GM12878 (cell line): ENCODE results near the gene FSTL4. TPM values are rescaled to one million over a fixed set of nuclear protein-coding genes. Genes with fewer than 3 reads are reported as not detected.

Experiments
- ATAC-seq: fragments of 200-7000 bp; cut with Tn5 transposase; 3 replicates; pipeline ENCODE4 v1.9.1; 2020; ENCODE audit warnings: mild to moderate bottlenecking, moderate library complexity
- BruUV-seq: library from RNA; stranded (reverse); fragments of 400-500 nt; replicated peaks from 2 replicates; lab custom pipeline; 2021; lab: Mats Ljungman, UMichigan
- CTCF ChIA-PET: fragments of 300-600 bp; sonication (Branson Sonifier 250); formaldehyde crosslinking; extraction: SDS; loops from one replicate; lab custom pipeline; 2021; ENCODE audit warnings: inconsistent platforms; lab: Yijun Ruan, JAX
- POLR2A ChIA-PET: fragments of 350-600 bp; formaldehyde crosslinking; extraction: SDS; loops from one replicate; lab custom pipeline; 2021; ENCODE audit warnings: inconsistent platforms; lab: Charles Lee
- RAD21 ChIA-PET: fragments of 300-600 bp; sonication (Branson Sonifier 250); formaldehyde crosslinking; loops from one replicate; lab custom pipeline; 2023; ENCODE audit warnings: antibody characterized with exemption; ENCODE audit not compliant: unreplicated experiment; lab: Charles Lee
- SMC1A ChIA-PET: fragments of 300-600 bp; sonication (Branson Sonifier 250); formaldehyde crosslinking; loops from one replicate; lab custom pipeline; 2023; ENCODE audit not compliant: unreplicated experiment, uncharacterized antibody; lab: Charles Lee
- DNase-seq: peaks from one replicate; pipeline ENCODE4 v3.0.0-alpha.2; 2011; ENCODE audit warnings: low read depth, low spot score
- FAIRE-seq: peaks from 3 replicates; lab custom pipeline; 2011; peaks lifted over from hg19 to GRCh38; lab: Jason Lieb, UNC
- H2AFZ ChIP-seq: 2 replicates; pipeline ENCODE4 v1.6.0; 2011; ENCODE audit warnings: low read depth, low read length, control low read depth; ENCODE audit not compliant: control insufficient read depth
- H3K27ac ChIP-seq: 2 replicates; pipeline ENCODE4 v1.5.1; 2011; ENCODE audit warnings: control low read depth; ENCODE audit not compliant: control insufficient read depth, insufficient read depth
- H3K27me3 ChIP-seq, 2 experiments: replicated peaks in 1 of 2; 2 replicates each; pipeline versions ENCODE4 v1.6.0 to v1.6.1; 2011; ENCODE audit warnings: low read length in 1 of 2; ENCODE audit not compliant: control insufficient read depth in 2 of 2, insufficient read depth in 2 of 2
- H3K36me3 ChIP-seq, 2 experiments: 2 replicates each; pipeline ENCODE4 v1.5.1; 2011; ENCODE audit warnings: low read length in 1 of 2; ENCODE audit not compliant: control insufficient read depth in 2 of 2, insufficient read depth in 2 of 2
- H3K4me1 ChIP-seq: 2 replicates; pipeline ENCODE4 v1.6.1; 2011; ENCODE audit warnings: mild to moderate bottlenecking, low read length, moderate library complexity, mixed read lengths; ENCODE audit not compliant: control insufficient read depth, insufficient read depth
- H3K4me2 ChIP-seq: 2 replicates; pipeline ENCODE4 v1.6.0; 2011; ENCODE audit warnings: control low read depth; ENCODE audit not compliant: control insufficient read depth, insufficient read depth
- H3K4me3 ChIP-seq: fragments of 200-600 bp; sonication (generic); 2 replicates; pipeline ENCODE4 v1.5.1; 2016
- H3K79me2 ChIP-seq: 2 replicates; pipeline ENCODE4 v1.6.0; 2011; ENCODE audit warnings: low read length; ENCODE audit not compliant: control insufficient read depth, insufficient read depth
- H3K9ac ChIP-seq: 2 replicates; pipeline ENCODE4 v1.8.0; 2011; ENCODE audit warnings: low read length, control low read depth, mixed read lengths; ENCODE audit not compliant: control insufficient read depth, insufficient read depth
- H3K9me3 ChIP-seq: replicated peaks from 3 replicates; pipeline ENCODE4 v1.5.1; 2011; ENCODE audit warnings: mild to moderate bottlenecking, low read length; ENCODE audit not compliant: control insufficient read depth, insufficient read depth
- H4K20me1 ChIP-seq: 2 replicates; pipeline ENCODE4 v1.6.0; 2011; ENCODE audit not compliant: control insufficient read depth, insufficient read depth
- CBX3 ChIP-seq: fragments of 200-600 bp; sonication (generic); IDR thresholded peaks from 2 replicates; pipeline ENCODE4 v1.6.1; 2016; ENCODE audit warnings: low read depth, borderline replicate concordance
- CEBPB ChIP-seq, 2 experiments: fragments of 150-350 bp in 1 of 2; IDR thresholded peaks; 2 replicates each; pipeline ENCODE4 v1.6.1; 2012 to 2014; ENCODE audit warnings: low read depth in 2 of 2, low read length in 2 of 2, borderline replicate concordance in 1 of 2, inconsistent platforms in 1 of 2
- CHD2 ChIP-seq: IDR thresholded peaks from 2 replicates; pipeline ENCODE4 v1.6.1; 2011; ENCODE audit warnings: low read depth, low read length, improper control_type of control experiment, borderline replicate concordance
- FOS ChIP-seq: IDR thresholded peaks from 3 replicates; pipeline ENCODE4 v1.6.1; 2011; ENCODE audit warnings: borderline replicate concordance; ENCODE audit not compliant: insufficient read length; ENCODE audit errors: extremely low read depth
- HDGF ChIP-seq: fragments of 450-650 bp; IDR thresholded peaks from 2 replicates; pipeline ENCODE4 v1.6.1; 2016; ENCODE audit warnings: antibody characterized with exemption
- MTA2 ChIP-seq: fragments of 450-650 bp; IDR thresholded peaks from 2 replicates; pipeline ENCODE4 v1.6.1; 2016; ENCODE audit warnings: low read depth, mild to moderate bottlenecking, moderate library complexity
- PAX8 ChIP-seq: fragments of 450-650 bp; IDR thresholded peaks from 2 replicates; pipeline ENCODE4 v1.6.1; 2017; ENCODE audit warnings: mild to moderate bottlenecking, moderate library complexity
- POLR2AphosphoS2 ChIP-seq: IDR thresholded peaks from 2 replicates; pipeline ENCODE4 v1.6.1; 2011; ENCODE audit warnings: low read depth, mild to moderate bottlenecking, low read length, improper control_type of control experiment, moderate library complexity
- POLR2AphosphoS5 ChIP-seq: IDR thresholded peaks from 2 replicates; pipeline ENCODE4 v1.6.1; 2011; ENCODE audit warnings: mild to moderate bottlenecking, low read length, inconsistent platforms
- RCOR1 ChIP-seq: conservative IDR thresholded peaks from 2 replicates; pipeline ENCODE4 v1.6.1; 2012; ENCODE audit warnings: low read depth, low read length, improper control_type of control experiment
- SREBF2 ChIP-seq: IDR thresholded peaks from 2 replicates; pipeline ENCODE4 v1.6.1; 2012; ENCODE audit warnings: mild to moderate bottlenecking, low read length
- SRF ChIP-seq, 2 experiments: IDR thresholded peaks; 2 replicates each; pipeline ENCODE4 v1.6.1; 2011; ENCODE audit warnings: low read depth in 2 of 2, low read length in 2 of 2, mild to moderate bottlenecking in 1 of 2, moderate library complexity in 1 of 2
- SUZ12 ChIP-seq: fragments of 200-600 bp; sonication (generic); IDR thresholded peaks from one replicate; pipeline ENCODE4 v1.6.1; 2018; ENCODE audit warnings: antibody characterized with exemption, mild to moderate bottlenecking; ENCODE audit not compliant: unreplicated experiment
- YY1 ChIP-seq: IDR thresholded peaks from 2 replicates; pipeline ENCODE4 v1.6.1; 2011; ENCODE audit warnings: low read depth, mild to moderate bottlenecking, low read length
- ZBED1 ChIP-seq: IDR thresholded peaks from 2 replicates; pipeline ENCODE4 v1.6.1; 2016; ENCODE audit warnings: borderline replicate concordance
- WGBS: methylation state at CpG from one replicate; pipeline ENCODE4 v1.1.6; 2016; ENCODE audit warnings: low lambda C conversion rate; ENCODE audit not compliant: insufficient replicate concordance, insufficient coverage; ENCODE audit errors: missing lambda C conversion rate; 5-methylcytosine and 5-hydroxymethylcytosine counted together
- in situ Hi-C: fragments of 300-500 bp; cut with MboI; formaldehyde crosslinking; loops from 9 replicates; pipeline ENCODE4 v1.14.3; 2018; ENCODE audit warnings: mixed read lengths
- intact Hi-C: fragments of 100-400 bp; cut with micrococcal nuclease; formaldehyde crosslinking; loops from one replicate; pipeline ENCODE4 v1.14.2; 2022; ENCODE audit not compliant: unreplicated experiment
- polyA plus RNA-seq, 11 experiments: library from polyadenylated mRNA; depleted of rRNA in 4 of 11; unstranded in 6 of 11; stranded (reverse) in 5 of 11; fragments of >200 nt; fragmentation: Nextera tagmentation in 4 of 11; fragmentation: Illumina TruSeq in 1 of 11; extraction: Ambion mirVana in 4 of 11; extraction: Trizol in 1 of 11; gene quantifications; 1 replicate in 1 of 11; 2 replicates in 10 of 11; pipeline versions ENCODE4 v1.2.1 to v1.2.3, GENCODE V29; 2011 to 2016; ENCODE audit warnings: inconsistent platforms in 2 of 11, missing spikeins in 2 of 11, low read depth in 1 of 11
- total RNA-seq, 4 experiments: library from RNA; depleted of rRNA in 3 of 4; stranded (reverse); fragments of >200 nt in 3 of 4; fragmentation: Illumina TruSeq in 1 of 4; extraction: Trizol in 1 of 4; gene quantifications; 2 replicates each; pipeline versions ENCODE4 v1.2.1 to v1.2.3, GENCODE V29; 2013 to 2021
- TF ChIP-seq, protein P1 (sequence below): fragments of 450-650 bp; IDR thresholded peaks from 2 replicates; pipeline ENCODE4 v1.6.1; 2017; ENCODE audit warnings: mild to moderate bottlenecking, low read depth, inconsistent platforms; ENCODE audit not compliant: poor library complexity, severe bottlenecking
- TF ChIP-seq, protein P2 (sequence below): IDR thresholded peaks from 2 replicates; pipeline ENCODE4 v1.6.1; 2011; ENCODE audit warnings: borderline replicate concordance, low read depth, mild to moderate bottlenecking, moderate library complexity, low read length; ENCODE audit not compliant: insufficient read depth, poor library complexity, severe bottlenecking
- TF ChIP-seq, protein P3 (sequence below): fragments of 450-650 bp; IDR thresholded peaks from 2 replicates; pipeline ENCODE4 v1.6.1; 2018; ENCODE audit warnings: borderline replicate concordance, mild to moderate bottlenecking; ENCODE audit not compliant: partially characterized antibody

Gene FSTL4
- total and polyA plus RNA-seq, 10 of the 15 experiments (the other 5 are each of a cell fraction or from before 2014, with no cell fraction given): 0.01 to 0.79 (median 0.21) TPM; not detected in 6

DNA sequence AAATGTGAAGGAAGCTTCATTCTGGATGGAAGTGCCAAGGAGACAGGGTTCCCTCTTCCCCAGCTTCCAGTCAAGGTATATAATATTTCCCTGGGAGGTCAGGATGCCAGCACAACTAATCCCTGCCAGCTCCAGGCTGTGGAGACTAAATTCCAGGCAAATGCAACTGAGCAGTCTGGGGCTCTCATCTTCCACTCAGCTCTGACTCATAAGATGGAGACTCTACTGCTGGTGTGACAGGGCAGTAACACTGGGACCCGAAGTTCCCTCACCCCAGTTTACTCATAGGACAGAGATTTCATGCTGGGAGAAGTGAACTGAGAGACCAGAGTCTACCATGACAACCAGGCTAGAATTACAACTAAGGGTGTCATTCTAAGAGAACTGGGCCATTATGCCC is 235.4 kb downstream of the FSTL4 start (continued):
- TF ChIP-seq SREBF2 (no peak), FOS (no peak), SRF (IDR thresholded peaks at IDR 0.05; ENCODE audit: low read depth in 2 of 2, low read length in 2 of 2) (no peak), PAX8 (no peak), HDGF (no peak), CEBPB (IDR thresholded peaks at IDR 0.05; ENCODE audit: borderline replicate concordance in 1 of 2, low read depth in 2 of 2, low read length in 2 of 2) (no peak), POLR2AphosphoS2 (no peak), SUZ12 (no peak), MTA2 (no peak), RCOR1 (no peak)
- TF ChIP-seq, protein P1, sequence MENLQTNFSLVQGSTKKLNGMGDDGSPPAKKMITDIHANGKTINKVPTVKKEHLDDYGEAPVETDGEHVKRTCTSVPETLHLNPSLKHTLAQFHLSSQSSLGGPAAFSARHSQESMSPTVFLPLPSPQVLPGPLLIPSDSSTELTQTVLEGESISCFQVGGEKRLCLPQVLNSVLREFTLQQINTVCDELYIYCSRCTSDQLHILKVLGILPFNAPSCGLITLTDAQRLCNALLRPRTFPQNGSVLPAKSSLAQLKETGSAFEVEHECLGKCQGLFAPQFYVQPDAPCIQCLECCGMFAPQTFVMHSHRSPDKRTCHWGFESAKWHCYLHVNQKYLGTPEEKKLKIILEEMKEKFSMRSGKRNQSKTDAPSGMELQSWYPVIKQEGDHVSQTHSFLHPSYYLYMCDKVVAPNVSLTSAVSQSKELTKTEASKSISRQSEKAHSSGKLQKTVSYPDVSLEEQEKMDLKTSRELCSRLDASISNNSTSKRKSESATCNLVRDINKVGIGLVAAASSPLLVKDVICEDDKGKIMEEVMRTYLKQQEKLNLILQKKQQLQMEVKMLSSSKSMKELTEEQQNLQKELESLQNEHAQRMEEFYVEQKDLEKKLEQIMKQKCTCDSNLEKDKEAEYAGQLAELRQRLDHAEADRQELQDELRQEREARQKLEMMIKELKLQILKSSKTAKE: no peak

DNA sequence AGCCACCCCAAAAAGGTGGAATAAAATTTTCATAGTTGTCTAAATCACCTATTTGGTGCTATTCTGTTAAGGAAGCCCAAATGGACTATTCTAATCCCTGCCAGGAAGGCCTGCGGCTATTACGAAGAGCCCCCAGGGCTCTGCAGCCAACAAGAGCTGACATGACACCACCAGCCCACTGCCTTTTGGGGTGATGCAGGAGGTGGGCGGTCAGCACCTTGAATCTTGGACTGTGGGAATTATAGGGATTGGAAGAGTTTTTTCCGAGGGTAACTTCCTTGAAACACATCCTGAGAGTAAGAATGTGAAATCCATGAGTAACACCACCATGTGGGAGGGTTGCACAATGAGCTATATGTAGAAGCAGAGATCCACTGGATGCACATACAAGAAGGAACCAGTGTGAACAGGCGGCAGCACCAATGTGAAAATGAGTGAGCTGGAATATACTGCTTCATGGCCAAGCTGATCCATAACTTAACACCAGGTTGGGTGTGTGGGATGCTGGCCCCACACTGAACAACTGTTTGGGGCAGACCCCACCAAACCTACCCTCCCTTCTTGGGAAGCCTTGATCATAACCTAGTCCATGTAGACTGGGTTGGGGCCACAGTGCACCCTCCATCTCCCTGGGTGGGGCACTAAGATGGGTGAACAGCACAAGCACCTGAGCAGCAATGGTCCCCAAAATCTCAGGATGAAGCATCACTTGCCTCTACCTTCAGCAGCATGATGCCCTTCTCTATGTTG is 239.0 kb downstream of the FSTL4 start:
- ChIA-PET CTCF (no interaction called here), POLR2A (no interaction called here), SMC1A (no interaction called here), RAD21 (no interaction called here)
- Histone ChIP-seq H2AFZ (no peak overlapping the region), H3K9me3 (peaks cover 9% of the 10 kb centered on the region; the same call in 2 of the 3 replicates), H3K4me1 (no peaks in the 10 kb centered on the region), H3K4me2 (no peak overlapping the region), H4K20me1 (no peaks in the 10 kb centered on the region), H3K27me3 (no peaks in the 10 kb centered on the region; a peak in 1 of 4 replicates), H3K36me3 (no peaks in the 10 kb centered on the region), H3K9ac (no peak overlapping the region), H3K4me3 (no peak overlapping the region), H3K79me2 (no peaks in the 10 kb centered on the region), H3K27ac (no peak overlapping the region)
- ATAC-seq: no peak
- intact Hi-C loops (no loop called here), in situ Hi-C loops (no loop called here)
- 68% methylated on average over 5 of the region's 5 CpGs for WGBS
- no peak for DNase-seq
- no TSS peak for BruUV-seq
- no peak for FAIRE-seq
- no peak for TF ChIP-seq CBX3
- no peak for TF ChIP-seq YY1
- TF ChIP-seq, protein P2, sequence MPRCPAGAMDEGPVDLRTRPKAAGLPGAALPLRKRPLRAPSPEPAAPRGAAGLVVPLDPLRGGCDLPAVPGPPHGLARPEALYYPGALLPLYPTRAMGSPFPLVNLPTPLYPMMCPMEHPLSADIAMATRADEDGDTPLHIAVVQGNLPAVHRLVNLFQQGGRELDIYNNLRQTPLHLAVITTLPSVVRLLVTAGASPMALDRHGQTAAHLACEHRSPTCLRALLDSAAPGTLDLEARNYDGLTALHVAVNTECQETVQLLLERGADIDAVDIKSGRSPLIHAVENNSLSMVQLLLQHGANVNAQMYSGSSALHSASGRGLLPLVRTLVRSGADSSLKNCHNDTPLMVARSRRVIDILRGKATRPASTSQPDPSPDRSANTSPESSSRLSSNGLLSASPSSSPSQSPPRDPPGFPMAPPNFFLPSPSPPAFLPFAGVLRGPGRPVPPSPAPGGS: no peak
- TF ChIP-seq ZBED1: no peak
- no peak for TF ChIP-seq CHD2
- no peak for TF ChIP-seq POLR2AphosphoS5
- TF ChIP-seq, protein P3, sequence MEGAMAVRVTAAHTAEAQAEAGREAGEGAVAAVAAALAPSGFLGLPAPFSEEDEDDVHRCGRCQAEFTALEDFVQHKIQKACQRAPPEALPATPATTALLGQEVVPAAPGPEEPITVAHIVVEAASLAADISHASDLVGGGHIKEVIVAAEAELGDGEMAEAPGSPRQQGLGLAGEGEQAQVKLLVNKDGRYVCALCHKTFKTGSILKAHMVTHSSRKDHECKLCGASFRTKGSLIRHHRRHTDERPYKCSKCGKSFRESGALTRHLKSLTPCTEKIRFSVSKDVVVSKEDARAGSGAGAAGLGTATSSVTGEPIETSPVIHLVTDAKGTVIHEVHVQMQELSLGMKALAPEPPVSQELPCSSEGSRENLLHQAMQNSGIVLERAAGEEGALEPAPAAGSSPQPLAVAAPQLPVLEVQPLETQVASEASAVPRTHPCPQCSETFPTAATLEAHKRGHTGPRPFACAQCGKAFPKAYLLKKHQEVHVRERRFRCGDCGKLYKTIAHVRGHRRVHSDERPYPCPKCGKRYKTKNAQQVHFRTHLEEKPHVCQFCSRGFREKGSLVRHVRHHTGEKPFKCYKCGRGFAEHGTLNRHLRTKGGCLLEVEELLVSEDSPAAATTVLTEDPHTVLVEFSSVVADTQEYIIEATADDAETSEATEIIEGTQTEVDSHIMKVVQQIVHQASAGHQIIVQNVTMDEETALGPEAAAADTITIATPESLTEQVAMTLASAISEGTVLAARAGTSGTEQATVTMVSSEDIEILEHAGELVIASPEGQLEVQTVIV: no peak
